Activated CD8-positive, alpha-beta memory T cell treated with anti-CD3 and anti-CD28 coated beads for 1 hour (primary cell): ENCODE results near the gene TNFSF13B.

Source experiments
- DNase-seq, 2 donors: peaks; one replicate each; pipeline ENCODE4 v3.0.0-alpha.2; 2020; ENCODE audit warnings: low read depth in 1 of 2; ENCODE audit errors: extremely low read depth in 1 of 2

Gene TNFSF13B

GRCh38 chr13:108342369-108343289 lies 73.1 kb downstream of the TNFSF13B start:
- DNase-seq = no peak

- DNase-seq = no peak
These were observed 75.5 kb downstream of the TNFSF13B start for GRCh38 chr13:108345016-108345415.

GRCh38 chr13:108346376-108346775 lies 76.9 kb downstream of the TNFSF13B start:
- no peak for DNase-seq

- DNase-seq = no peak
These were observed 79.8 kb downstream of the TNFSF13B start for GRCh38 chr13:108349269-108349668.

- no peak for DNase-seq
These were observed 81.1 kb downstream of the TNFSF13B start for GRCh38 chr13:108350579-108350978.

- no peak for DNase-seq
These were observed 83.1 kb downstream of the TNFSF13B start for GRCh38 chr13:108352599-108352998.

- no peak for DNase-seq
These were observed 87.7 kb downstream of the TNFSF13B start for GRCh38 chr13:108357228-108357627.
